NCI-H774 (cell line): Measurements from ENCODE around the gene STH.
"Not testable (repeated sequence)": the region's sequence is repeated elsewhere in the genome, so short reads cannot be mapped to it uniquely, and the experiment has no call there.

Experiments used
- DNase-seq: peaks from one replicate; lab custom pipeline; 2025; lab: John Stamatoyannopoulos, UW

STH gene

DNA sequence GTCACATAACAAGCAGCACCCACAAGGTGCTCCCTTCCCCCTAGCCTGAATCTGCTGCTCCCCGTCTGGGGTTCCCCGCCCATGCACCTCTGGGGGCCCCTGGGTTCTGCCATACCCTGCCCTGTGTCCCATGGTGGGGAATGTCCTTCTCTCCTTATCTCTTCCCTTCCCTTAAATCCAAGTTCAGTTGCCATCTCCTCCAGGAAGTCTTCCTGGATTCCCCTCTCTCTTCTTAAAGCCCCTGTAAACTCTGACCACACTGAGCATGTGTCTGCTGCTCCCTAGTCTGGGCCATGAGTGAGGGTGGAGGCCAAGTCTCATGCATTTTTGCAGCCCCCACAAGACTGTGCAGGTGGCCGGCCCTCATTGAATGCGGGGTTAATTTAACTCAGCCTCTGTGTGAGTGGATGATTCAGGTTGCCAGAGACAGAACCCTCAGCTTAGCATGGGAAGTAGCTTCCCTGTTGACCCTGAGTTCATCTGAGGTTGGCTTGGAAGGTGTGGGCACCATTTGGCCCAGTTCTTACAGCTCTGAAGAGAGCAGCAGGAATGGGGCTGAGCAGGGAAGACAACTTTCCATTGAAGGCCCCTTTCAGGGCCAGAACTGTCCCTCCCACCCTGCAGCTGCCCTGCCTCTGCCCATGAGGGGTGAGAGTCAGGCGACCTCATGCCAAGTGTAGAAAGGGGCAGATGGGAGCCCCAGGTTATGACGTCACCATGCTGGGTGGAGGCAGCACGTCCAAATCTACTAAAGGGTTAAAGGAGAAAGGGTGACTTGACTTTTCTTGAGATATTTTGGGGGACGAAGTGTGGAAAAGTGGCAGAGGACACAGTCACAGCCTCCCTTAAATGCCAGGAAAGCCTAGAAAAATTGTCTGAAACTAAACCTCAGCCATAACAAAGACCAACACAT is at the start of gene STH:
Gene STH, plus strand, starts transcription at position 264 of the 913 bp plus-strand sequence. Its CDS starts 30 bp downstream, at position 294.
- no peak for DNase-seq

DNA sequence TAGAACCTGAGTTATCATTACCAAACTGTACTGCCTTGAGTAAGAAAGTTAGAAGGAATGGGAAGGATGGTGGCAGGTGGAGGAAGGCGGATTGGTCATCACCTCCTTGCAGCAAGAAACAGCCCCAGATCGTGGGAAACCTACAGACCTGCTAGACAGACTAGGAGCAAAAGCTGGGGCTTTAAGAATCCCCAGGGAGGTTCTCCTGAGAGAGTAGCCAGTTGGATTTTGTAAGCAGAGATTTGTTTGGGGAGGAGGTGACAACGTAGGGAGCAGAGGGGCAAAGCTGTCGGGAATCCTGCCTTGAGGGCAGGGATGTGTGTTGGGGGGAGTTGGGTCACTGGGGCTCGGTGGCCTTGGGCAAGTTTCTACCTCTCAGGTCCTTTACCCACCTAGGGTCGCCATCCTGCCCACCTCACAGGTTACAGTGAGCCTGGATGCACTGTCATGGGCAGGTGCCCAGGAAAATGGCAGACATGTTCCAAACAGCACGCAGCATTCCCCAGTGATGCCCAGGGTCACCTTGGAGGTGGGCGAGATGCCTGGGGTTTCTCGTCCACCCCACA is 49.2 kb upstream of the STH start:
- no peak for DNase-seq

DNA sequence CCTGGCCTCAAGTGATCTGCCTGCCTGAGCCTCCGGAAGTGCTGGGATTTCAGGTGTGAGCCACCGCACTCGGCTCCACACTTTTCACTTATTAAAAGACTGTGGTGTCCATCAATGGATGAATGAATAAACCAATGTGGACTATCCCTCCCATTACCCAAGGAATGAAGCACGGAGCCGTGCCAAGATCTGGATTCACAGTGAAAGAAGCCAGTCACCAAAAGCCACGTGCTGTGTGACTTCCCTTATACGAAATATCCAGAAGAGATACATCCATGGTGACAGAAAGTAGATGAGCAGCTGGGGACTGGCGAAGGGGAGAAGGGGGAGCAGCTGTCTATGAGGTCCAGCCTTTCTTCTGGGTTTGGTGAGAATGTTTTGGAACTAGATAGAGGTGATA is 48.2 kb upstream of the STH start:
- DNase-seq = no peak

DNA sequence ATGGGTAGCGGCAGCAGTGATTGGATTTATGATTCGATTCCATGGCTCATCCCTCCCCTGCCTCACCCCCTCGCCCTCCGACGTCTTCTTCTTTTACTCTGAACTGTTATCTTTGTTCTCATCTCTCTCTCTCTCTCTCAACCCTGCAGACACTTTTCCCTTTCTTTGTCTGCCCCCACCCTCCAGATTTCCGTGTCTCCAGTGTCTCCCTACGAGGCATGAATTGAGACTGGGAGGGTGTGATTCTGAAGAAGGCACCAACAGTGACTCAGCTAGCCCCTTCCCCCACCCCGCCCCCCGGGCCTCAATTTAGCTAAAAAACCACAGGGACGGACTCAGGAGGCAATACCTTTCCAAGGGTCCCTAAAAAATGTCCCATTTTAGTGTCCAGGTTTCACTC is 47.6 kb upstream of the STH start:
- no peak for DNase-seq

DNA sequence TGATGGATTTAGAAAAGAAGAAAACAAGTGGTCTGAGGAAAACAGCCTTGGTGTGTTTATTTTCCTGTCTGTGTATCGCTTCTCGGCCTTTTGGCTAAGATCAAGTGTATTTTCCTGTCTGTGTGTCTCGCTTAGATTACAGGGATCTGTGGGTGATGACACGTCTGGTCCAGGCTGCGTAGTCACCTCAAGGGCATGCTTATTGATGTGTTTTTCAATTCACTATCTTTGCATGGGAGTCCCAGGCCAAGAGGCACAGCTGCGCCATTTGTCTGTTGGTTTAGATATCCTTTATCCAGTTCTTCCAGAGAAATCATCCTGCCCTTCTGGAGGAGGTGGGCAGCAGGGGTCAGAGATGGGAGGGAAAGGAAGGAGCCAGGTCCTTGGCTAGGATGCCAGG is 47.1 kb upstream of the STH start:
- no peak for DNase-seq

GRCh38 chr17:45952814-45953320 is 46.2 kb upstream of the STH start:
- DNase-seq = no peak

DNA sequence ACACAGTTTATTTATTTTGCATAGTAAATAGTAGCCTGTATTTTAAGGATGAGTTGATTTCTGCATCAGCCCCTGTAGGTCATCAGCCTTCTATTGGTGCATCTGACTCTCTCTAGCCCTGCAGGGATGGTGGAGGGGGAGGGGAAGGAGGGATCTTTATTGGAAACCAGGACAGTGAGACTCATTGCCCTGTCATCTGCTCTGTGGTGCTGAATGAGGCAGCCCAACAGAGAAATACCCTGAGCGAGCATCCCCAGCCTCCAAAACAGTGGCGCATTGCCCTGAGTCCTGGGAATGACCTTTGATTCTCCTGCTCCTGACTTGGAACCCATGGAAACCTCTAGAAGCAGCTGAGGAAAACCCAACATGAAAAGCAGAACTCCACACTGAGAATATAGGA is 45.5 kb upstream of the STH start:
- DNase-seq = no peak

DNA sequence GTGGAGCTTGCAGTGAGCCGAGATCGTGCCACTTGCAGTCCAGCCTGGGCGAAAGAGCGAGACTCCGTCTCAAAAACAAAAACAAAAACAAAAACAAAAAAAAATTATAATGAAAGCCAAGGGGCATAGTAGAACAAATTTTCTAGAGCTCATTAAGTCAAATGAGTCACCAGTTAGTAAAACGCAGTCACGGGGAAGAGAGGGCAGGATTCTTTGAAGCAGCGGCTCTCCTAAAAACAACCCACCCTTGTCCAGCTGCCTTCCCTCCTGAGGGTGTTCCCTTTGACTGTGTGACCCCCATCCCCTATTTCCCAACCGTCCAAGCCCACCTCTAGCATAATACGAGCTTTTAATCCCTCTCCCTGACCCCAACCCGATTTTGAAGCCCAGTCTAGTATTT is 44.1 kb upstream of the STH start:
- DNase-seq = no peak

DNA sequence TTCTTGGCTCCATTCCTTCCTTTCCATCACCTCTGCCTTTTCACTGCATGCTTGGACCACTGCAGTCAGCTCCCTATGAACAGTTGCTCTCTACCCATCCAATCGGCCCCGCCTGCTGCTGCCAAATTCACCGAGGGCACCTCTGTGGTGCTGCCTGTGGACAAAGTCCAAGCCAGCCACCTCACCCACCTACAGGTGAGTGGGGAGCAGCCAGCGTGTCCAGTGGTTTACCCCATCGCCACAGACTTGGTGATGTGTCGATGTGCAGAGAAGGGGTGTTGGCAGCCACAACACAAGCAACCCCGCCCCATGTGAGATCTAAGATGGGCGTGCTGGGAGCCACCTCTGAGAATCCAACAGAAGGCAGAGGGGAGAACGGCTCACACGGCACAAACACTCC is 43.7 kb upstream of the STH start:
- no peak for DNase-seq

DNA sequence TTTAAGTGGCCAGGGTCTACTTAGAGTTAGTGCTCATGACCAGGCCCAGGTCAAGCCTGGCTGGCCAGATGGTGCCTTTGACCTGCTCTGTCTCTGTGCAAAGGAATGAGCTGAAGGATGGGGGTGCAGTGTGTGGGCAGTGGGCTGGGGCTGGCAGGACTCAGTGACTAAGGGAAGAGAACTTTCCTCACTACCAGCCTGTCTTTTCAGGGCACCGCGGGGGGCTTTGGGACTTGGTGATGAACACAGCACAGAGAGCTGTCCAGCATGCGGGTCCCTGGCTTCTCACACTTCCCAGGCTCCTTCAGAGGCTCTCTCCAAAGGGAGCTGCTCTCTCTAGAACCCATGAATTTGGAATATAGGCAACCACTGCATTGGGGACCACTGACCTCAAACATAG is 43.0 kb upstream of the STH start:
- DNase-seq = no peak

GRCh38 chr17:45956746-45957145 is 42.3 kb upstream of the STH start:
- not testable (repeated sequence) for DNase-seq

DNA sequence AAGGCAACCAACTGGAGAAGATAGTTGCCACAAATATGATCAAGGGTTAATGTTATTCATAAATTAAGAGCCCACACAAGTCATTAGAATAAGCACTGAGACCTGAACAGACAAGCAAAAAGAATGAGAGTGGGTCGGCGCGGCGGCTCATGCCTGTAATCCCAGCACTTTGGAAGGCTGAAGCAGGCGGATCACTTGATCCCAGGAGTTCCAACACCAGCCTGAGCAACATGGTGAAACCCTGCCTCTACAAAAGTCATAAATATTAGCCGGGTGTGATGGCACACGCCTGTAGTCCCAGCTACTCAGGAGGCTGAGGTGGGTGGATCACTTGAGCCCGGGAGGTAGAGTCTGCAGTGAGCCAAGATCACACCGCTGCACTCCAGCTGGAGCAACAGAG is 40.7 kb upstream of the STH start:
- no peak for DNase-seq

- DNase-seq = no peak
Measured at GRCh38 chr17:45958994-45959665, 39.9 kb upstream of the STH start.

GRCh38 chr17:45960311-45960710 is 38.7 kb upstream of the STH start:
- DNase-seq = no peak

DNA sequence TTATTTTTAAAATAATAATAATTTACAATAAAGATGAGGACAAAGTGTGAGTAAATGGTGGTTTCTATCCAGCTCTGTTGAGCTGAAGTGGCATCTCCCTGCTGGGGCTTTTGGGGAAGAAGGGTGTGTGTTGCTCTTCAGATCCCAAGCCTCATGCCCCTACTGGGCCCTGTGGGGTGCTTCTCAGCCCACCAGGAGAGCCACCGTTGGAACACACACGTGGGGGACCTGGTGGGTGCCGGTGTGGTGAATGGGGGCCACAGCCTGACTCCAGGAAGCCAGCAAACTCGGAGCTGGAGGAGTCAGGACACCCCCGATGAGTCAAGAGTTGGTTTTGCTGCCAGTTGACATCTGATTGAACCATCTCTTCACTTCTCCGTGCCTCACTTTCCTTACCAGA is 37.8 kb upstream of the STH start:
- DNase-seq = no peak

GRCh38 chr17:45962221-45962972 is 36.7 kb upstream of the STH start:
- no peak for DNase-seq

DNA sequence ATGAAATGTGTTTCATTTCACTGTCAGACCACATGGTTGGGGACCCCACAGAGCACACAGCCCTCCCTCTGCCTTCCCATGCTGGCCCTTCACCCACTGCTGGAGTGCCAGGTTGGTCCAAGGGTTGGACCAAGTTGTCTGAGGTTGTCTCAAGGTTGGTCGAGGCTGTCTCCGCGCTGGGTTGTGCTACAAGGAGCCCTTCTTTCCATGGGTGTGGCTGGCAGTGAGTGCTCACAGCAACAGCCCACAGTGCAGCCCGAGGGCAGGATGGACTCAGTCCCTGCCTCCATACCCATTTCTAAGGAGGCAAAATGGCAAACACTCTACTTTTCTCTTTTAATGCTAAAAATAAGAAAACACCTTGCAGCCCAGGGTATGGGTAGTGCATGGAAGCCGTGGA is 35.8 kb upstream of the STH start:
- no peak for DNase-seq

GRCh38 chr17:45963889-45964288 is 35.2 kb upstream of the STH start:
- no peak for DNase-seq

GRCh38 chr17:45964634-45965033 is 34.4 kb upstream of the STH start:
- DNase-seq = no peak

DNA sequence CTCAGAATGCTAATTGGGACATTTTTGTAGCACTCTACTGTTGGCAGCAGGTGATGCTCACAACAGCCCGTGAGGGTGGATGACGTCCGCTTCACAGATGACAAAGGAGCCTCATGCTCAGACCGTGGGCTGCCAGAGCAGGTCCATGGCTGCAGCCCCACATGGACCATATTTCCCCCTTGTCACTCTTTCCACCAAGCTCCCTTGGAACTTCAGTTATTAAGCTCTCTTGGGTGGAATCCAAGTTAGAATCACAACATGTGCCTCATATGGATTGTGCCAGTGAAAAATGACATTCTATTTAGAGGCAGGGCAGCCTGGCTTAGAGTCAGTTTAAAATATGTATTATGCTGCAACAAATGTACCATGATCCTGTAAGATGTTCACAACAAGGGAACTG is 33.2 kb upstream of the STH start:
- no peak for DNase-seq

DNA sequence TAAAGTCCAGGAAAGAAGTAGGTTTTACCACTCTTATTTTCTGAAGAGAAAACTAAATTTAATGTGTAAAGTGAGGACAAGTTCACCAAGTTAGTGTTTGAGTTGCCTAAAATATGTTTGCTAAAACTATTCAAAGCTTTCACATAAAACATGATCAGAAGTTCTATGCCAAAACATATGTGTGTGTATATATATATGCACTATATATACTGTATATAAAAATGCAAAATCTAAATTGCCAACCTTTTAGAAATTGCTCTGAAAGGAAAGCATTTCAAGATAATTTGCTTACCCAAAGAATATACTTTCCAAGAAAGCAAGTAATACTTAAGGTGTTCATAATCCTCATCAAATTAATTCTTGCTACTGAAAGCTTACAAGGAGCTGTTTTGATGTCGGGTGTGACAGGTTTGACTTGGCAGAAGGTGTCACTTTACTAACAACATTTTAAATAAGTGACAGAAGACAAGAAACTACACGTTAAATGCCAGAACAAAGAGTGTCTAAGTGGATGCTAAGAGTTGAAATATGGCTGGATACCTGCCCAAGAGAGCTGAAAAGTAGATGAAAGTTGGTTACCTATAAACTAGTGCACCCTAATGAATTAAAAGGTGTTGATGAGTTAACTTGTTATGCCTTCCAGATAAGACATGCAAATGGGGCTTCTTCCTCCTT is 32.3 kb upstream of the STH start:
- DNase-seq = no peak

- no peak for DNase-seq
Measured at GRCh38 chr17:45967378-45967777, 31.7 kb upstream of the STH start.
